ENCODE measurements around the gene MYPOP.

GRCh38 chr19:45924891-45925447 lies 22.6 kb upstream of the MYPOP start:
- TF ChIP-seq POLR2AphosphoS5 (IDR thresholded peaks at IDR 0.05) (no peak), POLR2A (IDR thresholded peaks at IDR 0.05) (no peak)
- TF ChIP-seq, protein P1, sequence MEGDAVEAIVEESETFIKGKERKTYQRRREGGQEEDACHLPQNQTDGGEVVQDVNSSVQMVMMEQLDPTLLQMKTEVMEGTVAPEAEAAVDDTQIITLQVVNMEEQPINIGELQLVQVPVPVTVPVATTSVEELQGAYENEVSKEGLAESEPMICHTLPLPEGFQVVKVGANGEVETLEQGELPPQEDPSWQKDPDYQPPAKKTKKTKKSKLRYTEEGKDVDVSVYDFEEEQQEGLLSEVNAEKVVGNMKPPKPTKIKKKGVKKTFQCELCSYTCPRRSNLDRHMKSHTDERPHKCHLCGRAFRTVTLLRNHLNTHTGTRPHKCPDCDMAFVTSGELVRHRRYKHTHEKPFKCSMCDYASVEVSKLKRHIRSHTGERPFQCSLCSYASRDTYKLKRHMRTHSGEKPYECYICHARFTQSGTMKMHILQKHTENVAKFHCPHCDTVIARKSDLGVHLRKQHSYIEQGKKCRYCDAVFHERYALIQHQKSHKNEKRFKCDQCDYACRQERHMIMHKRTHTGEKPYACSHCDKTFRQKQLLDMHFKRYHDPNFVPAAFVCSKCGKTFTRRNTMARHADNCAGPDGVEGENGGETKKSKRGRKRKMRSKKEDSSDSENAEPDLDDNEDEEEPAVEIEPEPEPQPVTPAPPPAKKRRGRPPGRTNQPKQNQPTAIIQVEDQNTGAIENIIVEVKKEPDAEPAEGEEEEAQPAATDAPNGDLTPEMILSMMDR (IDR thresholded peaks at IDR 0.05): no peak

Measured in prostate gland (tissue), 2 donors.